ENCODE results near the gene MYH14. TPM values are rescaled to one million over a fixed set of nuclear protein-coding genes. Genes with fewer than 3 reads are reported as not detected.

MYH14 gene
- total and polyA plus RNA-seq, 2 of the 13 experiments (the other 11 are each of a cell fraction or from before 2014, with no cell fraction given): 5.5 to 5.8 TPM

- no peak for TF ChIP-seq SNAPC4 (CRISPR knock-in tag; IDR thresholded peaks at IDR 0.05)
- TF ChIP-seq ARHGAP35 (CRISPR knock-in tag; IDR thresholded peaks at IDR 0.05; ENCODE audit: borderline replicate concordance): 0 out of 2 replicates have a peak, but pooled peaks have one; percentile 15
- no peak for TF ChIP-seq AFF4 (CRISPR knock-in tag; IDR thresholded peaks at IDR 0.05)
- no peak for TF ChIP-seq ZBTB40 (IDR thresholded peaks at IDR 0.05)
- peak; percentile 50; the same call in 1 of the 2 replicates for TF ChIP-seq ZBTB40 (CRISPR knock-in tag; IDR thresholded peaks at IDR 0.05)
- TF ChIP-seq ZNF224 (CRISPR knock-in tag; IDR thresholded peaks at IDR 0.05): 0 out of 2 replicates have a peak, but pooled peaks have one; percentile 23
- no peak for TF ChIP-seq ZNF749 (CRISPR knock-in tag; IDR thresholded peaks at IDR 0.05; ENCODE audit: borderline replicate concordance)
- peak; percentile 29; the same call in 1 of the 2 replicates for TF ChIP-seq ZNF605 (CRISPR knock-in tag; IDR thresholded peaks at IDR 0.05)
- TF ChIP-seq ZBTB7A (CRISPR knock-in tag; IDR thresholded peaks at IDR 0.05): no peak
Measured at GRCh38 chr19:50357178-50358100, 154.0 kb downstream of the MYH14 start (continued).
